IgD-negative memory B cell (primary cell): ENCODE data around the gene KRTAP10-5. TPM values are rescaled to one million over a fixed set of nuclear protein-coding genes. Genes with fewer than 3 reads are reported as not detected.
"Not testable (repeated sequence)": the region's sequence is repeated elsewhere in the genome, so short reads cannot be mapped to it uniquely, and the experiment has no call there.

ENCODE experiments used
- H3K27ac Mint-ChIP-seq, 3 donors: one replicate each; pipeline ENCODE4 v1.8.0; 2020 to 2022; ENCODE audit warnings: mild to moderate bottlenecking in 3 of 3, mixed read lengths in 3 of 3, moderate library complexity in 1 of 3
- H3K27me3 Mint-ChIP-seq: one replicate; pipeline ENCODE4 v1.8.0; 2021; ENCODE audit warnings: mixed read lengths
- H3K36me3 Mint-ChIP-seq: one replicate; pipeline ENCODE4 v1.8.0; 2020; ENCODE audit warnings: mild to moderate bottlenecking, mixed read lengths
- H3K4me1 Mint-ChIP-seq, 3 donors: one replicate each; pipeline ENCODE4 v1.8.0; 2020 to 2022; ENCODE audit warnings: mixed read lengths in 3 of 3, mild to moderate bottlenecking in 1 of 3
- H3K4me3 Mint-ChIP-seq, 4 donors: one replicate each; pipeline ENCODE4 v1.8.0; 2020 to 2022; ENCODE audit warnings: mild to moderate bottlenecking in 4 of 4, mixed read lengths in 4 of 4, moderate library complexity in 3 of 4
- H3K9me3 Mint-ChIP-seq, 3 donors: one replicate each; pipeline ENCODE4 v1.8.0; 2020 to 2021; ENCODE audit warnings: mixed read lengths in 3 of 3, mild to moderate bottlenecking in 1 of 3
- polyA plus RNA-seq: library from polyadenylated mRNA; unstranded; fragments of 300-500 nt; fragmentation: Illumina TruSeq; gene quantifications from one replicate; pipeline ENCODE4 v1.2.3, GENCODE V29; 2021

KRTAP10-5 gene
- polyA plus RNA-seq, 1 donor from 2014 or later, result not detected

DNA sequence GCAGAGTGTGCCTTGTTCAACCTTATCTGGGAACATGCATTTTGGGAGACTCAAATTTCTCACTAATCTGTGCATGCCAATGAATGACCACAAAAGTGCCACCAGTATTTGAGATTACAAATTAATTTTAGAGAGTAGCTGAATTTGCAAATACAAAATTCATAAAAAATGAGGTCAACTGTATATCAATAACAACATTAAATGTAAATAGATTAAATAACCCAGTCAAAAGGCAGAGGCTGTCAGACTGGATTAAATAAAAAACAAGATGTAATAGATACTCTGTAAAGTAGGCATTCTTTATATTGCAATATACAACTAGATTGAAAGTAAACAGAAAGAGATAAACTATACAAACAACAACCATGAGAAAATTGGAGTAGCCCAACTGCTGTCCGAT, 16.3 kb downstream of the KRTAP10-5 start:
- Mint-ChIP-seq H3K36me3 (no peaks in the 10 kb centered on the region), H3K4me1 (peaks cover 19 to 40% (median 21%) of the 10 kb centered on the region in 3 donors), H3K27me3 (peaks cover 2% of the 10 kb centered on the region), H3K4me3 (peak overlapping the region in 1 of 4 donors; percentile 49), H3K9me3 (peaks cover 4 to 16% (median 5%) of the 10 kb centered on the region in 3 donors), H3K27ac (no peak overlapping the region)

DNA sequence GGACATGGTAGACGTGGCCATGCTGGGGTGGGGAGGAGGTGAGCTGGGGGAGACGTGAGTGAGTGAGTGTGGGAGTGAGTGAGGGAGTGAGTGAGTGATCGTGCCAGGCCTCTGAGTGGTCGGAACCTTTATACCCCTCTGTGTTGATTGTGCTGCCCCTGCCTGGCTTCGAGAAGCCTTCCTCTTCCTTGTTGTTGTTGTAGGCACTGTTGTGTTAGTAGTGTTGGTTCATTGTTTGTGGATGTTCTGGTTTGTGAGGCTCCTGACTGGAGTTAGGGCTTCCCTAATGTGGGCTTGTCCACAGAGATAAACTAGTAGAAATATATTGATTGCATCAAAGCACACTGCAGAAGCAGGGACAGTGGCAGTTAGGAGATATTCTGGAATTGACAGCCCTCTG, 21.7 kb downstream of the KRTAP10-5 start, which contains the start of gene KRTAP10-3:
KRTAP10-3 (minus strand) TSS at position 101 of the 400 bp plus-strand sequence; CDS start at position 21, 80 bp downstream.
- Mint-ChIP-seq H3K36me3 (no peaks in the 10 kb centered on the region), H3K27me3 (peaks cover 21% of the 10 kb centered on the region), H3K4me1 (peaks cover 8 to 28% (median 15%) of the 10 kb centered on the region in 3 donors), H3K27ac (no peak within 1 kb of the TSS), H3K4me3 (peak within 1 kb of the TSS in 1 of 4 donors; percentile 3), H3K9me3 (peaks cover 3 to 16% (median 4%) of the 10 kb centered on the region in 3 donors)

DNA sequence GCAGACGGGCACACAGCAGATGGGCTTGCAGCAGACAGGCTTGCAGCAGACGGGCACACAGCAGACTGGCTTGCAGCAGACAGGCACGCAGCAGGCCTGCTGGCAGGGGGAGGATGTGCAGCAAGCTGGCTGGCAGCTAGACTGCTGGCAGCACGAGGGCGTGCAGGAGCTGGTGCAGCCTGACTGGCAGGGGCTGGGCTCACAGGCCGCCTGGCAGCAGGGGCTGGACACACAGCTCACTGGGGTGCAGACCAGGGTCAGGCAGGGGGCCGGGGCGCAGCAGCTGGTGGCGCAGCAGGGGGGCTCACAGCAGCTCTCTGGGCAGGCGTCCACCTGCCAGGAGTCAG, 22.1 kb downstream of the KRTAP10-5 start:
- Mint-ChIP-seq H3K9me3 (peaks cover 3 to 16% (median 3%) of the 10 kb centered on the region in 3 donors), H3K27me3 (peaks cover 24% of the 10 kb centered on the region), H3K4me1 (peaks cover 8 to 26% (median 15%) of the 10 kb centered on the region in 3 donors)
- not testable (repeated sequence) for H3K36me3 Mint-ChIP-seq, H3K4me3 Mint-ChIP-seq, H3K27ac Mint-ChIP-seq

DNA sequence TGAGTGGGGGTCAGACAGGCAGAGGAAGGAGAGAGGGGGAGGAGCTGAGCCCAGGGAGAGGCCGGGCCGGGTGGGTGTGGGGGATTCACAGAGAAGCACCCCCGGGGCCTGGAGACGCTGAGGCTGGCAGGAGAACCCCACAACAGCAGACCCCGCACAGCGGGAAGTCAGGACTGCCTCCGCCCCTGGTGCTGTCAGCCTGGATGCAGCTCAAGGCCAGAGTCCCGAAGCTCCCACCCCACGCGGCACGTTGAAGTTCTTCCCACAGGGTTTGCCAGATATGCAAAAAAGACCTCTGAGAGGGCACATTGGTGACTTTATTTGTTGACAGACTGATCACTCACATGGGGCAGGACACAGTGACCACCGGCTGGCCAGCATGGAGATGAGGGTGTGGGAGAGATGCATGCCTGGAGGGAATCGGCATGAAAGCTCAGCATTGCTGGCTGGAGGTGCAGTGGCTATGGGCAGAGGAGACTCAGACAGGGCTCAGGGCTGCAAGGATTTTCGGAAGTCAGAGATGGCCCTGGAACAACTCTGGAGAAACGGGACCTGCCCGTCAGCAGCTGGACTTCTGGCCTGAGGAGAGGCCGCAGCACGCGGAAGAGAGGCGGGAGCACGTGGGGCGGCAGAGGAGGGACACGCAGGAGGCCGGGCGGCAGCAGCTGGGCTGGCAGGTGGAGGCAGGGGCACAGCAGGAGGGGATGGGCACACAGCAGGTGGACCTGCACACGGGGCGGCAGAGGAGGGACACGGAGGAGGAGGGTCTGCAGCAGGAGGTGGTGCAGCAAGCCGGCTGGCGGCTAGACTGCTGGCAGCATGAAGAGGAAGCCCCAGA, 22.7 kb downstream of the KRTAP10-5 start:
- Mint-ChIP-seq H3K27me3 (peaks cover 28% of the 10 kb centered on the region), H3K27ac (peak overlapping the region in 1 of 3 donors; percentile 19), H3K4me1 (peaks cover 8 to 24% (median 15%) of the 10 kb centered on the region in 3 donors), H3K4me3 (peak overlapping the region in 1 of 4 donors; percentile 3), H3K9me3 (peaks cover 2 to 16% (median 3%) of the 10 kb centered on the region in 3 donors), H3K36me3 (no peaks in the 10 kb centered on the region)

GRCh38 chr21:44556879-44557278, 23.5 kb downstream of the KRTAP10-5 start:
- H3K4me1 Mint-ChIP-seq, result peaks cover 5 to 17% (median 13%) of the 10 kb centered on the region in 3 donors
- H3K9me3 Mint-ChIP-seq, result peaks cover 0 to 8% (median 3%) of the 10 kb centered on the region in 3 donors
- peak overlapping the region in 1 of 3 donors; percentile 19 for H3K27ac Mint-ChIP-seq
- H3K36me3 Mint-ChIP-seq, result no peaks in the 10 kb centered on the region
- H3K27me3 Mint-ChIP-seq, result peaks cover 28% of the 10 kb centered on the region
- peak overlapping the region in 1 of 4 donors; percentile 65 for H3K4me3 Mint-ChIP-seq

DNA sequence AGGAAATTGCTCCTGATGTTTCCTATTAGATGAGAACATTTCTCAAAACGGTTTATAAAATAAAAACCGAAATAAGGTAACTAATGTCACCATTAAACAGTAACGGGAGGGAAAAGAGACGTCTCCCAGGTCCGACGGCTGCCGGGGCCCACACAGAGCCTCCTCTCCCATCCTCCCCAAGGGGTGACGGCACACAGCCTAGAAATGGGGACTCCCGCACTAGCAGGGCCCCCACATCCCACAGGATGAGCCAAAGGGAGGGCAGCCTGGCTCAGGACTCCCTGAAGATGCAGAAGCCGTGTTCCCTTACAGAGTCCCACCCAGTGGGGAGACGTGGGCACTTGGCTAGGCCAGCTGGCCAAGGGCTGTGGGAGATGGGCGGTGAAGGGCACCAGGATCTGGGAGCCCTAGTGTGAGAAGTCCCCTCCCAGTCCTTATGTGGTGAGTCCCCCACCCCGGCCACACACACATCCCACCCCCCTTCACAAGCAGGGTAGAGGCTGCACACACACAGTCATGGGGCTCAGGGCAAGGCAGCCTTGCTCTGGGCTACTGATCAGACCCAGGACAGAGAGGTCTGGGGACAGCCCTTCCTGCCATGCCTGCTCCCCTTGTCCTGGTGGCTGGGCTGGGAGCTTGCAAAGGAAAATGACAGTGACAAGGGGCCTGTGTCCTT, 25.1 kb downstream of the KRTAP10-5 start:
- H3K27me3 Mint-ChIP-seq, result peaks cover 34% of the 10 kb centered on the region
- no peaks in the 10 kb centered on the region for H3K36me3 Mint-ChIP-seq
- no peaks in the 10 kb centered on the region for H3K9me3 Mint-ChIP-seq
- H3K4me3 Mint-ChIP-seq, result no peak overlapping the region
- peaks cover 3 to 13% (median 5%) of the 10 kb centered on the region in 3 donors for H3K4me1 Mint-ChIP-seq
- H3K27ac Mint-ChIP-seq, result peak overlapping the region in 1 of 3 donors; percentile 65

GRCh38 chr21:44552681-44553080, 27.7 kb downstream of the KRTAP10-5 start:
- Mint-ChIP-seq H3K27ac (no peak overlapping the region), H3K36me3 (peaks cover 2% of the 10 kb centered on the region), H3K9me3 (peaks cover 0 to 4% (median 4%) of the 10 kb centered on the region in 3 donors), H3K4me1 (peaks cover 4 to 13% (median 8%) of the 10 kb centered on the region in 3 donors), H3K4me3 (no peak overlapping the region), H3K27me3 (peaks cover 49% of the 10 kb centered on the region)

- Mint-ChIP-seq H3K9me3 (peaks cover under 1 to 10% (median 9%) of the 10 kb centered on the region in 3 donors), H3K4me1 (peaks cover 4 to 12% (median 12%) of the 10 kb centered on the region in 3 donors), H3K4me3 (no peak overlapping the region), H3K36me3 (peaks cover 3% of the 10 kb centered on the region), H3K27me3 (peaks cover 48% of the 10 kb centered on the region), H3K27ac (no peak overlapping the region)
Observed at GRCh38 chr21:44552136-44552535, 28.3 kb downstream of the KRTAP10-5 start.

GRCh38 chr21:44551340-44551961, 29.0 kb downstream of the KRTAP10-5 start, which contains the start of gene KRTAP10-2:
KRTAP10-2 (minus strand) TSS chr21:44551505; CDS start chr21:44551458, 47 bp downstream.
- Mint-ChIP-seq H3K9me3 (peaks cover 7 to 17% (median 15%) of the 10 kb centered on the region in 3 donors), H3K27ac (no peak within 1 kb of the TSS), H3K4me1 (peaks cover 0 to 12% (median 7%) of the 10 kb centered on the region in 3 donors), H3K36me3 (peaks cover 3% of the 10 kb centered on the region), H3K27me3 (peaks cover 43% of the 10 kb centered on the region), H3K4me3 (no peak within 1 kb of the TSS)

GRCh38 chr21:44550807-44551206, 29.6 kb downstream of the KRTAP10-5 start:
- Mint-ChIP-seq H3K4me3 (no peak overlapping the region), H3K27me3 (peaks cover 41% of the 10 kb centered on the region), H3K9me3 (peaks cover 7 to 18% (median 17%) of the 10 kb centered on the region in 3 donors), H3K27ac (no peak overlapping the region), H3K4me1 (peaks cover 0 to 12% (median 7%) of the 10 kb centered on the region in 3 donors), H3K36me3 (peaks cover 3% of the 10 kb centered on the region)

GRCh38 chr21:44550285-44550684, 30.1 kb downstream of the KRTAP10-5 start:
- peaks cover 38% of the 10 kb centered on the region for H3K27me3 Mint-ChIP-seq
- H3K4me3 Mint-ChIP-seq, H3K36me3 Mint-ChIP-seq, H3K27ac Mint-ChIP-seq: not testable (repeated sequence)
- H3K4me1 Mint-ChIP-seq, result peaks cover 0 to 12% (median 7%) of the 10 kb centered on the region in 3 donors
- peaks cover 9 to 23% (median 19%) of the 10 kb centered on the region in 3 donors for H3K9me3 Mint-ChIP-seq

GRCh38 chr21:44549525-44550211, 30.7 kb downstream of the KRTAP10-5 start:
- H3K27ac Mint-ChIP-seq, result no peak overlapping the region
- H3K9me3 Mint-ChIP-seq, result peaks cover 9 to 24% (median 19%) of the 10 kb centered on the region in 3 donors
- no peak overlapping the region for H3K4me3 Mint-ChIP-seq
- peaks cover 36% of the 10 kb centered on the region for H3K27me3 Mint-ChIP-seq
- H3K36me3 Mint-ChIP-seq, result peaks cover 3% of the 10 kb centered on the region
- H3K4me1 Mint-ChIP-seq, result peaks cover 0 to 12% (median 7%) of the 10 kb centered on the region in 3 donors

- Mint-ChIP-seq H3K4me3 (peak overlapping the region in 1 of 4 donors; percentile 74), H3K27me3 (peaks cover 31% of the 10 kb centered on the region), H3K9me3 (peaks cover 9 to 24% (median 19%) of the 10 kb centered on the region in 3 donors), H3K36me3 (peaks cover 3% of the 10 kb centered on the region), H3K4me1 (peaks cover 0 to 12% (median 7%) of the 10 kb centered on the region in 3 donors), H3K27ac (no peak overlapping the region)
Observed at GRCh38 chr21:44548922-44549321, 31.5 kb downstream of the KRTAP10-5 start.

DNA sequence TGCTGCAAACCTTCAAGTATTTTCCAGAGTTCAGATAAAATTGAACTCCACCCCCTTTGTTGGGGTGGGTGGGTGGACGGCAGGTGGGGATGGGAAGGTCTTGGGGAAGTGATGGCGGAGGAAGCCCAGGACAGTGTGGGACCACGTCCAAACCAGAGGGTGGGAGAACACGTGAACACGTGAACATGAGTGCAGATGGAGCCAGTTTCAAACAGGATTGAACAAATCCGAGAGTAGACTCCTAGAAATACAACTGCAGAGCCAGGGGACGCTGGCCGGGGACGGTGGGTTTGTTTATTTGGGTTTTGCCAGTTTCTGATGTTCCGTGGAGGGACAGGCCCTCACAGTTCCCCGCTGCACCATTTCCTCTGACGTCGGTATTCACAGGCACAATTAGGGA, 32.0 kb downstream of the KRTAP10-5 start:
- Mint-ChIP-seq H3K27me3 (peaks cover 29% of the 10 kb centered on the region), H3K4me3 (peak overlapping the region in 1 of 4 donors; percentile 4), H3K36me3 (peaks cover 3% of the 10 kb centered on the region), H3K9me3 (peaks cover 9 to 24% (median 19%) of the 10 kb centered on the region in 3 donors), H3K27ac (no peak overlapping the region), H3K4me1 (peaks cover 0 to 12% (median 7%) of the 10 kb centered on the region in 3 donors)
